Measurements from ENCODE around the gene NKD1.

DNA sequence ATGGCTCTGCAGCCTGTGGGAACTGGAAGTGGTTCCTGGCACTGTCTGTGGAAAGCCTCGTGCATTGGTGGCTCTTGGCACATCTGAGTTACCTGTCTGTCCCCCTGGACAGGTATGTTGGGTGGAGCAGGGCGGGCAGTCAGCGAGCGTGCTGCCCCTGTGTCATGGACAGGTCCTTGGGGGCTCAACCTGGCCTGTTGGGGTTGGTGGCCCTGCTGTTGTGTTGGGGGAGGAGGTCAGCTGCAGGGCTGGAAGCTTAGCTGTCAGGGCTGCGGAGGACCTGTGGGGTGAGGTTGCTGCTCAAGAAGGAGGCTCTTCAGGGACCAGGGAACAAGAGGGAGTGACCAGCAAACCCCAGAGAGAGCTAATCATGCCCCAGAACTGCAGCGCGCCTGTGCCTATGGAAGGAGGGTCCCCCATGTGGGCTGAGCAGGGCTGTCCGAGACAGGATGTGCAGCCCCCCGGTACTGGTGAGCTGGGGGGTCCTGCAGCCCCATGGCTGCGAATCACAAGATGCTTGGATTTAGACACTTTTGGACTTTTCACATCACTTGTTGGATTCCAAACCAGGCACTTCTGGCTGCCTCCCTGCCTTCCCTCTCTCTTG, 7.2 kb downstream of the NKD1 start:
- TF ChIP-seq, protein P1, sequence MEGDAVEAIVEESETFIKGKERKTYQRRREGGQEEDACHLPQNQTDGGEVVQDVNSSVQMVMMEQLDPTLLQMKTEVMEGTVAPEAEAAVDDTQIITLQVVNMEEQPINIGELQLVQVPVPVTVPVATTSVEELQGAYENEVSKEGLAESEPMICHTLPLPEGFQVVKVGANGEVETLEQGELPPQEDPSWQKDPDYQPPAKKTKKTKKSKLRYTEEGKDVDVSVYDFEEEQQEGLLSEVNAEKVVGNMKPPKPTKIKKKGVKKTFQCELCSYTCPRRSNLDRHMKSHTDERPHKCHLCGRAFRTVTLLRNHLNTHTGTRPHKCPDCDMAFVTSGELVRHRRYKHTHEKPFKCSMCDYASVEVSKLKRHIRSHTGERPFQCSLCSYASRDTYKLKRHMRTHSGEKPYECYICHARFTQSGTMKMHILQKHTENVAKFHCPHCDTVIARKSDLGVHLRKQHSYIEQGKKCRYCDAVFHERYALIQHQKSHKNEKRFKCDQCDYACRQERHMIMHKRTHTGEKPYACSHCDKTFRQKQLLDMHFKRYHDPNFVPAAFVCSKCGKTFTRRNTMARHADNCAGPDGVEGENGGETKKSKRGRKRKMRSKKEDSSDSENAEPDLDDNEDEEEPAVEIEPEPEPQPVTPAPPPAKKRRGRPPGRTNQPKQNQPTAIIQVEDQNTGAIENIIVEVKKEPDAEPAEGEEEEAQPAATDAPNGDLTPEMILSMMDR (IDR thresholded peaks at IDR 0.05) = no peak
- TF ChIP-seq POLR2A (IDR thresholded peaks at IDR 0.05) = no peak

All from adrenal gland (tissue), 5 donors.